Heart left ventricle (tissue), 13 donors: ENCODE data around the gene EWSR1.

ENCODE experiments used
- POLR2A ChIP-seq, 2 donors: fragments of 450-650 bp; IDR thresholded peaks; one replicate each; pipeline ENCODE4 v1.6.1; 2017; ENCODE audit warnings: antibody characterized with exemption in 2 of 2, mild to moderate bottlenecking in 2 of 2, moderate library complexity in 2 of 2
- TF ChIP-seq, protein P1 (sequence below), 12 donors: fragments of 200-600 bp; sonication (generic) in 4 of 12; IDR thresholded peaks; one replicate each; pipeline versions ENCODE4 v1.5.0 to v1.8.0; 2018 to 2022; ENCODE audit warnings: antibody characterized with exemption in 12 of 12, mild to moderate bottlenecking in 5 of 12
- donor health status: ischemic (EF 13 %, LVEDD 7.1; RV severe dilation, severe dysfunction).
- donor health status: DM: no; HTN: yes; CAD: no.
- donor health status: DM: no; HTN: no; CAD: no.
- donor health status: ischemic (EF 25% LVEDD 6.9; RV normal size, moderate dysfunction).
- donor health status: ischemic (EF 25% LVEDD 5.7; RV mildly dilated, moderate dysfunction).
- donor health status: ischemic (EF 35%, LVEDD 5.7; RV mildly dilated, moderate dysfunction).
- donor health status: nonischemic (EF 11% LVEDD 7.7; RV severe dilation, severe dysfunction).
- donor health status: DM: yes; HTN: yes; CAD: no.
- donor health status: PGD.
- donor health status: ischemic (EF 29% LVEDD 5.4; RV normal size, mild dysfunction).
- donor health status: nonischemic (EF 23%, LVEDD 6.1; RV moderate dilation, normal function).

DNA sequence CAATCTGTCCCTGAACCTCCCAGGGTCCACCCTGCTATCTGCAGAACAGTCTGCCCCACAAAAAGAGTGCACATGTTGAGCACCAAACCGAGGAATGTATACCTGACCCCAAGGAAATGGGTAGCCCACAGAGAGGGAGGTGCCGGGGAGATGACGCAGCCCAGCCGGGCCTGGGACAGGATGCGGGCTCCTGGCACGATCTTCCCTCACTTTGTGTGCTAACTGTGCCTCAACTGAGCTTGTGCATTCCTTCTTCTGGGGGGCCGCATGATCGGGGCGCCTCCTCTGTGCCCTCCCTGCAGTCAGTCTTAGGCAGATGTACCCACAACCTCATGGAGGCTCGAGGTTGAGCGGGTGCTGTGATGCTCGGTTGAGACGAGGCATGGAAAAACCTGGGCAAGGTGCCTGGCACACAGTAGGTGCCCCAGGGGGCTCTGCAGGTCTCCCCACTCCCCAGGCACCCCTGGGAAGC lies 40.8 kb downstream of the EWSR1 start:
- TF ChIP-seq, protein P1, sequence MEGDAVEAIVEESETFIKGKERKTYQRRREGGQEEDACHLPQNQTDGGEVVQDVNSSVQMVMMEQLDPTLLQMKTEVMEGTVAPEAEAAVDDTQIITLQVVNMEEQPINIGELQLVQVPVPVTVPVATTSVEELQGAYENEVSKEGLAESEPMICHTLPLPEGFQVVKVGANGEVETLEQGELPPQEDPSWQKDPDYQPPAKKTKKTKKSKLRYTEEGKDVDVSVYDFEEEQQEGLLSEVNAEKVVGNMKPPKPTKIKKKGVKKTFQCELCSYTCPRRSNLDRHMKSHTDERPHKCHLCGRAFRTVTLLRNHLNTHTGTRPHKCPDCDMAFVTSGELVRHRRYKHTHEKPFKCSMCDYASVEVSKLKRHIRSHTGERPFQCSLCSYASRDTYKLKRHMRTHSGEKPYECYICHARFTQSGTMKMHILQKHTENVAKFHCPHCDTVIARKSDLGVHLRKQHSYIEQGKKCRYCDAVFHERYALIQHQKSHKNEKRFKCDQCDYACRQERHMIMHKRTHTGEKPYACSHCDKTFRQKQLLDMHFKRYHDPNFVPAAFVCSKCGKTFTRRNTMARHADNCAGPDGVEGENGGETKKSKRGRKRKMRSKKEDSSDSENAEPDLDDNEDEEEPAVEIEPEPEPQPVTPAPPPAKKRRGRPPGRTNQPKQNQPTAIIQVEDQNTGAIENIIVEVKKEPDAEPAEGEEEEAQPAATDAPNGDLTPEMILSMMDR (IDR thresholded peaks at IDR 0.05), result no peak
- no peak for TF ChIP-seq POLR2A (IDR thresholded peaks at IDR 0.05)
